HL-60/S4 (cell line): ENCODE results near the gene HOXB9.

Experiments used
- in situ Hi-C: fragments of 300-500 bp; cut with MboI; formaldehyde crosslinking; loops from 2 replicates; pipeline ENCODE4 v1.14.3; 2022; ENCODE audit warnings: low sequenced_read_pairs

The HOXB9 gene

GRCh38 chr17:48612854-48613691 lies 13.1 kb downstream of the HOXB9 start:
- in situ Hi-C loops = no loop called here

GRCh38 chr17:48612456-48612853 lies 13.7 kb downstream of the HOXB9 start:
- in situ Hi-C loops = no loop called here

- in situ Hi-C loops = no loop called here
Observed at GRCh38 chr17:48611681-48612455, 14.3 kb downstream of the HOXB9 start.

GRCh38 chr17:48611213-48611612 lies 14.9 kb downstream of the HOXB9 start:
- in situ Hi-C loops = no loop called here

- in situ Hi-C loops = no loop called here
Observed at GRCh38 chr17:48610282-48611211, 15.6 kb downstream of the HOXB9 start, which contains the start of gene HOXB7. Gene HOXB7 (minus strand): TSS chr17:48611017. CDS start chr17:48610918, 99 bp downstream.

GRCh38 chr17:48609759-48610281 lies 16.3 kb downstream of the HOXB9 start:
- in situ Hi-C loops = no loop called here

- in situ Hi-C loops = no loop called here
Observed at GRCh38 chr17:48609033-48609432, 17.1 kb downstream of the HOXB9 start.

- in situ Hi-C loops = no loop called here
Observed at GRCh38 chr17:48608494-48608834, 17.7 kb downstream of the HOXB9 start.

- in situ Hi-C loops = no loop called here
Observed at GRCh38 chr17:48606892-48607614, 19.1 kb downstream of the HOXB9 start.

- in situ Hi-C loops = no loop called here
Observed at GRCh38 chr17:48605991-48606891, 19.9 kb downstream of the HOXB9 start.

GRCh38 chr17:48605409-48605919 lies 20.7 kb downstream of the HOXB9 start:
- in situ Hi-C loops = no loop called here

GRCh38 chr17:48604770-48605329 lies 21.3 kb downstream of the HOXB9 start, which contains the start of gene HOXB6:
Gene HOXB6 (minus strand): TSS chr17:48604986. CDS start chr17:48598150, 6,836 bp downstream.
- in situ Hi-C loops = no loop called here

- in situ Hi-C loops = no loop called here
Observed at GRCh38 chr17:48603959-48604769, 22.0 kb downstream of the HOXB9 start.

- in situ Hi-C loops = no loop called here
Observed at GRCh38 chr17:48601539-48602425, 24.4 kb downstream of the HOXB9 start.

GRCh38 chr17:48601207-48601538 lies 25.0 kb downstream of the HOXB9 start:
- in situ Hi-C loops = no loop called here

GRCh38 chr17:48600244-48601098 lies 25.7 kb downstream of the HOXB9 start:
- in situ Hi-C loops = no loop called here
